Thyroid gland (tissue), 4 donors: ENCODE measurements around the gene GPR55.

ENCODE experiments used
- CTCF ChIP-seq, 6 experiments: fragments of 200-600 bp in 3 of 6; fragments of 450-650 bp in 3 of 6; sonication (generic) in 3 of 6; IDR thresholded peaks; one replicate each; pipeline ENCODE4 v1.5.1; 2016 to 2019; ENCODE audit warnings: antibody characterized with exemption in 6 of 6, mild to moderate bottlenecking in 2 of 6, inconsistent platforms in 1 of 6, moderate library complexity in 1 of 6
- POLR2A ChIP-seq, 2 donors: fragments of 450-650 bp; IDR thresholded peaks; one replicate each; pipeline ENCODE4 v1.6.1; 2017; ENCODE audit warnings: antibody characterized with exemption in 2 of 2, mild to moderate bottlenecking in 2 of 2, moderate library complexity in 1 of 2

- TF ChIP-seq CTCF (IDR thresholded peaks at IDR 0.05): no peak
- TF ChIP-seq POLR2A (IDR thresholded peaks at IDR 0.05): no peak
Measured at GRCh38 chr2:230952226-230952956, 27.3 kb upstream of the GPR55 start.
